GM23248 (cell line): ENCODE measurements around the gene ATP7B.

ENCODE experiments used
- EZH2 ChIP-seq: fragments of 200-600 bp; sonication (generic); IDR thresholded peaks from 2 replicates; pipeline ENCODE4 v1.6.1; 2018; ENCODE audit warnings: antibody characterized with exemption, mild to moderate bottlenecking; ENCODE audit not compliant: insufficient read depth, poor library complexity, severe bottlenecking
- EZH2phosphoT487 ChIP-seq: fragments of 200-600 bp; sonication (generic); IDR thresholded peaks from 2 replicates; pipeline ENCODE4 v1.6.1; 2018; ENCODE audit warnings: antibody characterized with exemption, moderate library complexity, mild to moderate bottlenecking, low read depth; ENCODE audit not compliant: insufficient read depth

GRCh38 chr13:51887468-51887867 is 123.8 kb downstream of the ATP7B start:
- TF ChIP-seq EZH2 (no peak), EZH2phosphoT487 (no peak)
